NCI-H526 treated with DMSO at 0.1 percent for 48 hours (cell line): Measurements from ENCODE around the gene ARHGEF25.
A peak's percentile ranks its signal among the peaks of the same experiment; 100 is the strongest.
"Not testable (repeated sequence)": the region's sequence is repeated elsewhere in the genome, so short reads cannot be mapped to it uniquely, and the experiment has no call there.

ENCODE experiments used
- DNase-seq: peaks from one replicate; lab custom pipeline; 2025; lab: John Stamatoyannopoulos, UW

Gene ARHGEF25

DNA sequence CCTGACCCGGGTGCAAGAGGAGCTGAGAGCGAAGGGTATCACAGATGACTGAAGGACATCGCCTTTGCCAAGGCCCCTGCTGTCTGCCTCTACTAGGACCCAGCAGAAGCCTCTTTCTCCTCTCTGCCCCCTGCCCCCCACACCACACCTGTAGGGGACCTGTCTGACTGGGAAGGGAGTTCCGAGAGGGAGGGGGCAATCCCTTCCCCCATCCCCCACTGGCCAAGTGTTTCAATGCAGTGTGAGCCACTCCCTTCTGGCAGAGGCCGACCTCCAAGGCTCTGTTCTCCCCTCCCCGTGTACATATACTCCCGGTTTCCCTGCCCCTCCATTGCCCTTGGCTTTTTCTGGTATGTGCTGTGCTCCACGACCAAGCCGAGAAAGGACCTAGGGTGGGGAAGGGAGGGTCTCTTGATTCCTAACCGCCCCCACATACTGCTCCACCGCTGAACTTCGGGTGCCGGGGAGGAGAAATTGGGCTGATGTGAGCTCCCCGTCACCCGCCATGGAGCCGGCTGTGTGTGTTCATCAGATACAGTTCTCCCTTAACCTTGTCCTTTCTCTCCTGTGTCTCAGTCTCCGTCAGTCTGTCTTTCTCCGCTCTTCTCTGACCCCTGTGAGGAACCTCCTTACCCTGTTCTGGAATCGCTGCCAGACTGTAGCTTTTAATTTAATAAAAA lies 2.0 kb upstream of the ARHGEF25 start:
- DNase-seq = no peak

DNA sequence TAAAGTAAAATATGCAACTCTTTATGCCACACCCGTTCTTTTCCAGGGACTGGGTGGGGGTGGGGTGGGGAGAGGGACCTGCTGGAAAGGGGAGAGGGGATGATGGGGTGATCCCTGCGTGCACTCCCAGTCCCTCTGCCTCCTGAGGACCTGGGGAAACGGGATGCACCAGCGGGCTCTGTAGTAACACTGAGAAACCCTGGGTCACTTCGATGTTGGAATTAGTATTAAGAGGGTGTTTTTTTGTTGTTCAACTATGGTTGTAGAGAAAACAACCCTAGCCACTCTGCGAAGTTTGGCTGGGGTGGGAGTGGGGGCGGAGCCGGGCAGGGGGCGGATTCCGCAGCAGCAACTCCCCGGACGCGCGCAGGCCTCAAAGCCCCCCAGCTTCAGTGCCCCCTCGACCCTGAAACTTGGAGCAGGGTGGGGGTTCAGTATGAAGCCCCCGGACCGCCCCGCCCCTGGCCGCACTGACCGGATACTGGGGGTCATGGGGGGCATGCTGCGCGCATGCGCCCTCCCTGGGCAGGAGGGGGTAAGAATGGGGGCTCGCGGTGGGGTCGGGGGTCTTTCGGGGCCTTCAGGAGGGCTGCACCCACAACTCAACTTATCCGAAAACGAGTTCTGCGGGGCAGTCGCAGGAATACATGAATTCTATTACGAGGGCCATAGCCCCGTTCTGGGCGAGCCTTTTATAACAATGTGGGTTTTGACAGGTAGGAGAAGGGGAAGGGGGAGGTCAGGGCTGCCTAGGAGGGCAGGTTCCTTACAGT lies 1.3 kb upstream of the ARHGEF25 start:
- no peak for DNase-seq

DNA sequence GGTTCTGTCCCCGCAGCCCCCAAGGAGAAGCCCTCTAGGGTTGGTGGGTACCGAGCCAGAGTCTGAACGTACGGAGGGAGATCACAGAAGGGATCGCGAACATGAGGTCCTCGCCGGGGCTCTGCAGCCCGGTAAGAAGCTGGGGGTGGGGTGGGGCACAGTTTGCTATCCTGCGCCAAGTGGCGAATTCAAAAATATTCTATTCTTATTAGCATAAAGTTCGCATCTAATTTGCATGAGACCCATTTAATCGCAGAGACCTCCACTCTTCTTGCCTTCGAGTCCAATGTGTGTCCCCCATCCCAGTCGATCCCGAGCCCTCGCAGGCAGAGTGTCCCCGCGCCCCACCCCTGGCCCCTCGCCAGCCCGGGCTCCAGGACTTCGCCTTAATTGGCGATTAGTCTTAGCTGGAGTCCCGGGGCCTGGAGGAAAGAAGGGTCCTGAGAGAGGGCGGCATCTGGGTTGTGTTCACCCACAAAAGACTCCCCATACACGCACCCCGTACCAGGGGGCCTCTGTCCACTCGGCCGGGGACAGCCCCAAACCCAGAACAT lies 604 bp upstream of the ARHGEF25 start:
- peak; percentile 7 for DNase-seq

DNA sequence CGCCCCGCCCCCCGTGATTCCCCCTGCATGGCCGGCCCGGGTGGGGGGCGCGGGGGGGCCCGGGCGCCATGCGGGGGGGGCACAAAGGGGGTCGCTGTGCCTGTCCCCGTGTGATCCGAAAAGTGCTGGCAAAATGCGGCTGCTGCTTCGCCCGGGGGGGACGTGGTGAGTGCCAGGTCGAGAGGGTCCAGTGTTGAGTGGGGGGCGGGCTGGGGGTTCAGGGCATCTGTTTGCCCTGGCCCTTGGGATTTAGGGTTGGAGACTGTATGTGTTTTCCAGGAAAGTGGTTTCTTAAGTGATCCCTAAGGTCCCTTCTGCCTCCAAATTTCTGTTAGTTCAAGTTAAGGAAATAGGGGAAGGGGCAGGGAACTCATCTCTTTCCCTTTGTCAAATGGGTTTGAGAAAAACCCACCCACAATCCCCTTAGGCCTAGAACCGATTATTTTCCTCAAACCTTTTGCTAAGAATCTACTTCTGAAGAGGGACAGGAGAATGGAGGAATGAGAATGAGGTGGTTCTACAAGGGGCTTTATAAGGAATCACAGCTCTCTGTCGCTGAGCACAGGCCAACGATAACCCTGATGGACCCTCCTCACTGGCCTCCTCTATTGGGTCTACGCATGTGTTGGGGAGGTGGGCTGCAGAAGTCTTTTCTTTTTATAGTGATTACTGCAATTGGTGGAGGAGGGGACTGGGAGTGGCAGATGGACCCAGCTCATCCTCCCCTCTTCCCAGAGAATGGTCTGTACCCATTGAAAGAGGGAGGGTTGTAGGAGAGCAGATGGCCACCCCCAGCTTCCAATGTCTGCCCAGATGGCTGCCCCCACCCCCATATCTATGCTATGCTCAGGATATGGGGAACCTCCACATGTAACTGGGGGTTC lies 834 bp downstream of the ARHGEF25 start:
- DNase-seq = no peak

DNA sequence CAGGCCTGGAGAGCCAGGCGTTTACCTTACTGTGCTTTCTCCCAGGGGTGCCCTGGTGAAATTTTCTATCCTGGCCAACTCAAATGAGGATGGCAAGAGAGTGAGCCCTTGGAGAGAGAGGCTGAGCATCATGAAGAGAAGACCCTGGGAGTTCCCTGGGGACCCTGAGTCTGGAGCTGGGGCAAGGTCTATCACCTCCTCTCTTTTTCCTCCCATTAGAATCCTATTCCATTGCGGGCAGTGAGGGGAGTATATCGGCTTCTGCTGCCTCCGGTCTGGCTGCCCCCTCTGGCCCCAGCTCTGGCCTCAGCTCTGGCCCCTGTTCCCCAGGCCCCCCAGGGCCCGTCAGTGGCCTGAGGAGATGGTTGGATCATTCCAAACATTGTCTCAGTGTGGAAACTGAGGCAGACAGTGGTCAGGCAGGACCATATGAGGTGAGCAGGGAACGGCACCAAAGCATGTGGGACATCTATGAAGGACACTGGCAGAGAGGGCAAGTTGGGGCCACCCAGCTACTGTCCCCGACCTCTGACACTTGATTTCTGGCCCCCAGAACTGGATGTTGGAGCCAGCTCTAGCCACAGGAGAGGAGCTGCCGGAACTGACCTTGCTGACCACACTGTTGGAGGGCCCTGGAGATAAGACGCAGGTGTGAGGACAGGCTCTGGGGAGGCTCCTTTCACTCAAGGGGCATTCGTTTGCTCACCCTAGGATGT lies 1.6 kb downstream of the ARHGEF25 start:
- DNase-seq = no peak

- no peak for DNase-seq
These were observed 2.3 kb downstream of the ARHGEF25 start for GRCh38 chr12:57613427-57614109.

DNA sequence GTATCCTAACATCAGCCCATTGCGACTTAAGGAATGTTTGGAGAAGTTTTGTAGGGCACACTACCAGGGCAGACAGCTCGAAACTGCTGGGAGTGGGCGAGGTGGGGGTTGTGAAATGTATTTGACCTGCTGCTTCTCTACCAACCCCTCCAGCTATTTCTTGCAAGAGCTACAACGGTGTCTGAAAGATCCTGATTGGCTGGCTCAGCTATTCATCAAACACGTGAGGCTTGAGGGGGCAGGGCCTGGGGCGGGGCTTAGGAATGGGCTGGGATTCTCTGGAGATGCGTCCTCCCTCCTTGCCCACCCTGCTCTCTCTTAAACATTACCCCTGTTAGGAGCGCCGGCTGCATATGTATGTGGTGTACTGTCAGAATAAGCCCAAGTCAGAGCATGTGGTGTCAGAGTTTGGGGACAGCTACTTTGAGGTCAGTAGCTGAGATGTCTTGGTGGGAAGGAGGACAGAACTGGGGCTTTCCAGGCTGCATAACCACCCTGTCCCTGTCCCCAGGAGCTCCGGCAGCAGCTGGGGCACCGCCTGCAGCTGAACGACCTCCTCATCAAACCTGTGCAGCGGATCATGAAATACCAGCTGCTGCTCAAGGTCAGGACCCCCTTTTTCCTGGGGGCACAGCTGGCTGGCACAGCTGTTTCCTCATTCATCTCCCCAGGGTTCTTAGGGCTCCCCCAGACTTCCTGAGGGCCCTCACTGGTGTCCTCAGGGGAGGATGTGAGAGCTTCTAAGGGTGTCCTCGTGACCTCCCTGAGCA lies 3.1 kb downstream of the ARHGEF25 start:
- no peak for DNase-seq

DNA sequence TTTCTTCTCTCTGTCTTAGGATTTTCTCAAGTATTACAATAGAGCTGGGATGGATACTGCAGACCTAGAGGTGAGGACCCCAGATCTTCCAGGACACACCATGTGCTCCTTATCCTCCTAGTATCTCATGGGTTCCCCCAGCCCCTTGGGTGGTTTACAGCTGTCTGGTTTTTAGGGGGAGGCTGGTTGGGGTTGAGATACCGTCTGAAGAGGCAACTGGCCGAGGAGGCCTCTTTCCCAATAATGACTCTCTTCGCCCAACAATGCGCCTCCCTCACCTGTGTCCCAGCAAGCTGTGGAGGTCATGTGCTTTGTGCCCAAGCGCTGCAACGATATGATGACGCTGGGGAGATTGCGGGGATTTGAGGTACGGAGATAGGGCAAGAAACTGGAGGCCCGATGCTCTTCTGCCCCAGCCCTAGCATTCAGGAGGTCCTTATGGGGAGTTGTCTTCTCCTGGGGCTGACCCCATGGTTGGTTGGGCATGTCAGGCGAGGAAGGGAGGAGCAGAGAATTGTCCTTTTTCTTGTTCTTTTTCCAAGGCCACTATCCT lies 3.8 kb downstream of the ARHGEF25 start:
- DNase-seq = no peak

DNA sequence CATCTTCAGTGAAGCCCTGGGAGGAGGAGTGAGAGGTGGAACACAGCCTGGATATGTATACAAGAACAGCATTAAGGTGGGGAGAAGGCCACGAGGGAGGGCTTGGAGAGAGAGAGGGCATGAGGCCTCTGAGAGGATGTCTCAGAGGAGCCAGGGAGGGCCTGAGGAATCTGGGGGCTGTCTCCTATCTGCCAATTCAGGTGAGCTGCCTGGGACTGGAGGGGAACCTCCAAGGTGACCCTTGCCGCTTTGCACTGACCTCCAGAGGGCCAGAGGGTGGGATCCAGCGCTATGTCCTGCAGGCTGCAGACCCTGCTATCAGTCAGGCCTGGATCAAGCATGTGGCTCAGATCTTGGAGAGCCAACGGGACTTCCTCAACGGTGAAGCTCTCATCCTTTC lies 4.4 kb downstream of the ARHGEF25 start:
- DNase-seq = no peak

GRCh38 chr12:57616383-57617101 lies 5.3 kb downstream of the ARHGEF25 start:
- no peak for DNase-seq

DNA sequence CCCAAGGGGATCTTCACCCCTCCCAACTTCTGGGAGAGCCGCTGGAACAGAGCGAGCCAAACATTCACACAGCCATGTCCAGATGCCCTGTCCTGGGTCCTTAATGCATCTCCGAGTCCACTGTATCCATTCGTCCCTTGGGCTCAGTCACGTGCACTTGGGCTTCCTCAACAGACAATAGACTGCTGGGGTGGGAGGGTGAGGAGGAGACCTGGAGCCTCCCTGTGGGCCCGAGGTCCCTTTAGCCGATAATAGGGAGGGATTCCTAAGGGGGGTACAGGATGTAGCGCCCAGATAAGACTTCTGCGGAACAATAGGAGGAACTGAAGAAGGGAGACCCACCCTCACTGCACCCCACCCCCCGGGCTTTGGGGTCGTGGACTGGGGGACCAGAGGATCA lies 6.7 kb downstream of the ARHGEF25 start:
- no peak for DNase-seq

DNA sequence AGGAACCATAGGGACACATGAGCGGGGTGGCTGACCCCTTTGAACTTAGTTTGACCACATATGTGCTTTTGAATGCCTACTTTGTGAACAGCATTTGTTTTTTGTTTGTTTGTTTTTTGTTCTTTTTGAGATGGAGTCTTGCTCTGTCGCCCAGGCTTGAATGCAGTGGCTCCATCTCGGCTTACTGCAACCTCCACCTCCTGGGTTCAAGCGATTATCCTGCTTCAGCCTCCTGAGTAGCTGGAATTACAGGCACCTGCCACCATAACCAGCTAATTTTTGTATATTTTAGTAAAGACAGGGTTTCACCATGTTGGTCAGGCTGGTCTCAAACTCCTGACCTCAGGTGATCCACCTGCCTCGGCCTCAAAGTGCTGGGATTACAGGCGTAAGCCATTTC lies 7.2 kb downstream of the ARHGEF25 start:
- DNase-seq = not testable (repeated sequence)

- DNase-seq = no peak
These were observed 7.8 kb downstream of the ARHGEF25 start for GRCh38 chr12:57618966-57619433.

GRCh38 chr12:57619434-57620244 lies 8.4 kb downstream of the ARHGEF25 start:
- no peak for DNase-seq

GRCh38 chr12:57620245-57620935 lies 9.2 kb downstream of the ARHGEF25 start:
- no peak for DNase-seq

GRCh38 chr12:57620936-57621496 lies 9.8 kb downstream of the ARHGEF25 start:
- DNase-seq = no peak
